ENCODE measurements around the gene TOMM22.

The TOMM22 gene

GRCh38 chr22:38733724-38734381, 52.1 kb downstream of the TOMM22 start:
- DNase-seq (ENCODE audit: low spot score): no peak
- Histone ChIP-seq H3K27ac (peak overlapping the region; percentile 75 to 79), H3K4me3 (no peak overlapping the region)
- TF ChIP-seq CTCF (IDR thresholded peaks at IDR 0.05): no peak

GRCh38 chr22:38734421-38735100, 52.8 kb downstream of the TOMM22 start:
- peak overlapping the region; percentile 75 to 79 for H3K27ac ChIP-seq
- DNase-seq (ENCODE audit: low spot score): no peak
- no peak for TF ChIP-seq CTCF (IDR thresholded peaks at IDR 0.05)
- no peak overlapping the region for H3K4me3 ChIP-seq

Data from coronary artery (tissue), 2 donors.